Rectal smooth muscle tissue (tissue), 1 donor: ENCODE results near the gene CCSAP.
"Not testable (repeated sequence)": the region's sequence is repeated elsewhere in the genome, so short reads cannot be mapped to it uniquely, and the experiment has no call there.

Experiments used
- H3K27ac ChIP-seq: one replicate; pipeline ENCODE4 v1.7.0; 2013; ENCODE audit warnings: low read depth, low read length, inconsistent platforms
- H3K27me3 ChIP-seq: one replicate; pipeline ENCODE4 v1.7.0; 2013; ENCODE audit warnings: low read length; ENCODE audit not compliant: control insufficient read depth, insufficient read depth
- H3K36me3 ChIP-seq: one replicate; pipeline ENCODE4 v1.7.0; 2013; ENCODE audit warnings: low read length; ENCODE audit not compliant: control insufficient read depth, insufficient read depth
- H3K4me1 ChIP-seq: one replicate; pipeline ENCODE4 v1.7.0; 2013; ENCODE audit warnings: low read length; ENCODE audit not compliant: control insufficient read depth, insufficient read depth
- H3K4me3 ChIP-seq: one replicate; pipeline ENCODE4 v1.7.0; 2013; ENCODE audit warnings: low read length
- H3K9ac ChIP-seq: one replicate; pipeline ENCODE4 v1.7.0; 2013; ENCODE audit warnings: low read length

CCSAP gene

DNA sequence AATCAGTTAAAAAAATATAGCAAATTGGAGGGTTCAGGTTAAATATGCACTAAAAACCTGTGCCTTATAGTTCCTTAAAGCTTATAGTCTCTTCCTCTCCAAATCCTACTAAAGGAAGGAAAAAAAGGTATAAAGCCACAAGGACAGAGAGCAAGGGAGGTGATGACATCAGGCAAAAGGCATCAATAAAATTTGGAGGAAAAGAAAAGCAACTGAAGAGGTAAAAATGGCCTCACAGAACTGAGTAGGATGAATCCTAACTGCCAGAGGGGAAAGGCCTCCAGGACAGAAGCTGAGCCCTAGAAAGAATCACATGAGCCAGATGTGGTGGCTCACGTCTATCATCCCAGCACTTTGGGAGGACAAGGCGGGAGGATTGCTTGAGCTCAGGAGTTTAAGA lies 8.1 kb downstream of the CCSAP start:
- Histone ChIP-seq H3K27me3 (no peaks in the 10 kb centered on the region), H3K36me3 (no peaks in the 10 kb centered on the region), H3K9ac (no peak overlapping the region), H3K4me3 (no peak overlapping the region), H3K27ac (no peak overlapping the region), H3K4me1 (no peaks in the 10 kb centered on the region)

DNA sequence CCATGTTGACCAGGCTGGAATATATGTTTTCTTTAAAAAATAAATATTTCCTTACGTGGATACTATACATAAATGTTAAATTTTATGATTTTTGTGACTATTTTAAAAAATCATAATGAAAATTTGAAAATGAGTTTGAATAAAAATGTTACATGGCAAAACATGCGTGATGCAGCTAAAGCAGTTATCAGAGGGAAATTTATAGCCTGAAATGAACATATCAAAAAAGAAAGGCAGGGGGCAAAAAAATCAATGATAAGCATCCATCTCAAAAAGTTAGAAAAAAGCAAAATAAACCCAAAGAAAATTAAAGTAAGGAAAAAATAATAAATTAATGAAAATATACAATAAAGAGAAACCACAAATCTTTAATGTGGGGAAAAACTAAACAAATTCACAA lies 8.6 kb downstream of the CCSAP start:
- no peak overlapping the region for H3K27ac ChIP-seq
- no peaks in the 10 kb centered on the region for H3K27me3 ChIP-seq
- no peaks in the 10 kb centered on the region for H3K36me3 ChIP-seq
- H3K4me1 ChIP-seq = no peaks in the 10 kb centered on the region
- no peak overlapping the region for H3K4me3 ChIP-seq
- H3K9ac ChIP-seq = no peak overlapping the region

DNA sequence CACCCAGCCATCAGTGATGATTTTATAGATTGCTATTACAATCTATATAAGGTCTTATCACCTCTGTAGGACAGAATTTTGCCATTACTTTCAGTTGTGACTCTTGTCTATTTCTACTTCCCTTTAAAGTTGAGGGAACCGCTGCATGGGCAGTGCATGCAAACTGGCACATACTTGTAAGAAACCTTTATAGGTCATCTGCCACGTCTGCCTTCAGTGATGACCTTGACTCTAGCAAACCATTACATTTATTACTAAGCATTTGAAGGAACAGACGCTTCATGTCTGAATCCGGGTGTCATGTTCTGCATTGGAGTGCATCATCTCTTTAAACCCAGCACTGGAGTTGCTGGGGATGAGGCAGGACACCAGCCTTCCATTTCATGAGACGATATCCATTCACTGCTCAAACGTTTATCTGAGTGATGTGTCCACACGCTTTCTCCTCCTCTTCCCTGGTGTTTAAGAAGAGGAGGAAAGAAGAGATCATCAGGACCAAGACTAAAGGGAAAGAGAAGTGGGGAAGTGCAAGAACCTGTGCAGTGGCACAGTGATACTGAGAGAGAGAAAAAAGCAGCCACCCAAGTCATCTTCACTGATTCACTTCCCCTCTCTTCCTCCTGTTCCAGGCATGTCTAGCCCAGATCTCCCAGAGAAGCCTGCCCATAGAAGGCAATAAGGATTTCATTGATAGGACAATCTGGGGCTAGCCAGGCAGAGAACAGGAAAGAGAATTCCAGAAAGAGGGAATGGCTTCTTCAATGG lies 14.1 kb downstream of the CCSAP start:
- no peak overlapping the region for H3K27ac ChIP-seq
- H3K9ac ChIP-seq = no peak overlapping the region
- H3K27me3 ChIP-seq = no peaks in the 10 kb centered on the region
- H3K4me3 ChIP-seq = no peak overlapping the region
- no peaks in the 10 kb centered on the region for H3K36me3 ChIP-seq
- H3K4me1 ChIP-seq = no peaks in the 10 kb centered on the region

DNA sequence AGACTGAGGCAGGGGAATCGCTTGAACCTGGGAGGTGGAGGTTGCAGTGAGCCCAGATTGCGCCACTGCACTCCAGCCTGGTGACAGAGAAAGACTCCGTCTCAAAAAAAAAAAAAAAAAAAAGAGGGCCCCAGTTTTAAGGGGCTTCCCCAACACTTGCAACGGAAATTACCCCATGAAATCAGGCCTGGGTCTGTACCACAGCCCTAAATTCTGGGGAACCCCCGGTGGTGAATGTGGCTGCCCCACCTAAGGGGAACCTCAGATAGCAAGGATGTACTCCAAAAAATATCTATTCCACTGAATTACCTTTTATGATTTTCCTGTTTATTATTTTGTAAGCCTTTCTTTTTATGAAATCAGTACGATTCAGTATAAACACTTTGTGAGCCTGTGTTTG lies 15.1 kb downstream of the CCSAP start:
- not testable (repeated sequence) for H3K4me1 ChIP-seq, H3K4me3 ChIP-seq, H3K27ac ChIP-seq, H3K27me3 ChIP-seq, H3K36me3 ChIP-seq, H3K9ac ChIP-seq

DNA sequence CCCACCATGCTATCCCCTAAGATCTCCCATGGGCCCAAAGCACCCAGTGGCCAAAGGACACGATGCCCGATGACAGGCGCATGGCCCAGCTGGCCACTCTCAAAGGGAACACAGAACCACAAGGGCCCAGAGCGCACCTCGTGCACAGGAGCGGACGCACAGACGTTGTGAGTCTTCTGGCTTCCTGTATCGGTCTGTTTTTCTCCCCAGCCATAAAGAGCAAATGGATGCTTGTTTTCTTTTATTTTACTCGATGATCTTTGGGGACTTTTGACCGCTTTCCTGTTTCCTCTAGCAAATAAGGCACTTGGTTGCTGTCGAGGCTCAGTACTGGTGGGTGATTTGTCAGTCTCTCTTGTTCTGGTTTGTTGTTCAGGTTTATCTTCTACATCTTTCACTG lies 16.2 kb downstream of the CCSAP start:
- Histone ChIP-seq H3K27me3 (no peaks in the 10 kb centered on the region), H3K27ac (no peak overlapping the region), H3K36me3 (no peaks in the 10 kb centered on the region)

DNA sequence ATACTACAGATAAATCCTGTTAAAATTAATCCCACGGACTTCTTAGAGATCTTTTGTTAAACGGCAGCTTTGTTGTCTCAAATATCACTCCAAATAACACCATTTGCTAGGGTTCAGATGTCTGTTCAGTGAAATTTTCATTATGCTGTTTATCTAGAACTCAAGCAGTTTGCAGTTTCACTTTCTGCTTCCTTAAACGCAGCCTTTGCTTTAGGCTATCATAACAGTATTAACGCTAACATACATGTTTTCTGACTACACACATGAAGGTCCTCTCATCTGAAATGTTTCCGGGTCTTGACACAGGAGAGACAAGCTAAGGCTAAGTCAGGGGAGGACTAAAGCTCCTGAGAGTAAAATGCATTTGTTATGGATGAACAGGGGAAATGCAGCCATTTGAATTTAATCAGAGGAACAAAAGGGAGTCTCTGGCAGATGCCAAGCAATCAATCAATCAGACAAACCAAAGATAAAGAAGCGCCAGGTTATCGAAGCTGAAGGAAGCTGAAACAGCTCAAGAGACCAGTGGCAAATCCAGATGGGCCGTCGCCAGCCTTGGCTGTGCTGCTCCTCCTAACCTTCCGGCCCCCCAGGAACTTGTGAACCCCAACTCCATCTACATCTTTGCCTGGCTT lies 16.9 kb downstream of the CCSAP start:
- Histone ChIP-seq H3K9ac (no peak overlapping the region), H3K4me3 (no peak overlapping the region), H3K4me1 (no peaks in the 10 kb centered on the region), H3K27ac (no peak overlapping the region), H3K36me3 (no peaks in the 10 kb centered on the region), H3K27me3 (no peaks in the 10 kb centered on the region)

More for the DNA sequence above, 16.2 kb downstream of the CCSAP start:
- no peaks in the 10 kb centered on the region for H3K4me1 ChIP-seq
- H3K9ac ChIP-seq = no peak overlapping the region
- no peak overlapping the region for H3K4me3 ChIP-seq

DNA sequence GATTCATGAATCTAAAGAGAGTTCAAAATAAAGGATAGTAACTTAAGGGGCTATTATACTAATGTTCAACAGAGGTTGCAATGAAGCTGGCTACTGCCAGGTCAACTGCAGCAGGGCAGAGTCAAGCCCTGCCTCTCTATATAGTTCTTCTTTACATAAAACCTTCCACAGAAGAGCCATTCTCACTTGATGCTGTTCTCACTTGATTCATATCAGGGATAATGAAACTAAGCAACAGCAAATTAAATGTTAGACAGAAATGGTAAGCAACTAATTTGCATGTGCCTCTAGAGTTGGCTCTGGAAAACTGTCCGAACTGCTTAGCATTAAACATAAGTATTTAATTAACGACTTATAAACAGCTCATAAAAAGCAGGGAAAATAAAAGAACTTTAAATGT lies 17.4 kb downstream of the CCSAP start:
- Histone ChIP-seq H3K27ac (no peak overlapping the region), H3K4me1 (no peaks in the 10 kb centered on the region), H3K4me3 (no peak overlapping the region), H3K9ac (no peak overlapping the region), H3K27me3 (no peaks in the 10 kb centered on the region), H3K36me3 (no peaks in the 10 kb centered on the region)

DNA sequence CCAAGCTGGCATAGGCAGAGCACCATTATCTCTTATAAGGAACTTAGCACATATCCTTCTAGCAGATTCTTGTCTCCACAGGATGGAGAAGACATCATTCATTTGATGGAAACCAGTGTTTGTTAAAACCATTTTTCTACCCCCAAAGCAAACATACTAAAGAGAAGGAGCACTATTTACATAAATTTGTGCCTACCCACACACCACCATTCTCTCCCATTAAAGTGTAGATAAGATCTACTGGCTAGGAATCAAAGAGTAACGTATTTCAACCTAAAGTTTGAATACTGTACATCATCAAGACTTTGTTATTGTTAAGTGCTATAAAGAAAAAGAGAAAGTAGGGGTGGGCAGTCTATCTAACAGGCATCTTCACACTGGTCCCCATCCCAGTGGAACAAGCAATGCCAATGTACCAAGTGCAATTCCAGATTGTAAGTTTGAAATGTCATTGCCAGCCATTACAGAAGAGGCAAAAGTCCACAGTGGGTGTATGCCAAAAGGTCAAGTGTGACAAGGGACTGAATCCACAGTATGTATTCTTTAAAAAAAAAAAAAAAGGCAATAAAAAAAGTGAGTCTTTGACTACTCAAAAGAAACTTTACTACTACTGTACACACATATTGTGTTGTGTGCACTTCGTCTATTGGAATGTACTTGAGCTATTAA lies 18.8 kb downstream of the CCSAP start:
- Histone ChIP-seq H3K4me3 (no peak overlapping the region), H3K27me3 (no peaks in the 10 kb centered on the region), H3K4me1 (no peaks in the 10 kb centered on the region), H3K36me3 (no peaks in the 10 kb centered on the region), H3K9ac (no peak overlapping the region), H3K27ac (no peak overlapping the region)

DNA sequence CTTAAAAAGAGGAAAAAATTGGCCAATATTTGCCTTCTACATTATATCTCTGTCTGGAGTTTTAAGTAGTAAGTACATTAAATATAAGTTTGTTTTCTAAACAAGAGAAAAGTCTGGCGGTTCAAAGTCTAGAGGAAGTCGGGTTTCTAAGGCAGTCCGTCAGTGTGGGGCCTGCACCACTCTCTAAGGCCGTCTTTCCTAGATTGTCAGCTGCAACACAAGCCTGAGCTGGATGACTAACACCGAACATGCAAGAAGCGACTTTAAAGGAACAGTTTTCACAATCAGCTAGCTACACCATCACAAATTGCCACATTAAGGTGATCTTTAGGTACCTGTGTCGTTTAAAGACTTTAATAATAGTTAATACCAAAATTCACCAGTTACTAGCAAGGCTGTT lies 19.6 kb downstream of the CCSAP start:
- Histone ChIP-seq H3K27me3 (no peaks in the 10 kb centered on the region), H3K36me3 (no peaks in the 10 kb centered on the region)

DNA sequence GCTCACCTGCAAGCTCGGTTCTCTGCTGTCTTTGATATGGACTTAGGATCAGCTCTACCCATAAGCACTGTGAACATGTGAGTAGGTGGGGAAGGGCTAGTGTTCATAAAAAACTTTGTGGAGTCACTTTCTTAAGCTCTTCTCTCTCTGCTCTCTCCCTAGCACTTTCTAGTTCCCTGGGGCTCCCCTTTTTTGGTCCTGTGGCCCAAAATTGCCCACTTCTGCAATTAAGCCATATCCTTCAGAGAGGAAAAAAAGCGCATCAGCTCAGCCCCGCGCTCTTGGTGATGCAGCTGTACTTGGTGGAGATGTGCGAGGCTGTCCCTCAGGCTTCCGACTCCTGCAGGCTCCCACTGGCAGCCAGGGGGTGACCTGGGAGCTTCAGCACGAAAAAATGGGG lies 23.4 kb downstream of the CCSAP start:
- H3K36me3 ChIP-seq = no peaks in the 10 kb centered on the region
- H3K9ac ChIP-seq = no peak overlapping the region
- no peaks in the 10 kb centered on the region for H3K27me3 ChIP-seq
- no peak overlapping the region for H3K27ac ChIP-seq
- no peaks in the 10 kb centered on the region for H3K4me1 ChIP-seq
- no peak overlapping the region for H3K4me3 ChIP-seq

More for the DNA sequence above, 19.6 kb downstream of the CCSAP start:
- Histone ChIP-seq H3K4me1 (no peaks in the 10 kb centered on the region), H3K4me3 (no peak overlapping the region), H3K9ac (no peak overlapping the region), H3K27ac (no peak overlapping the region)

DNA sequence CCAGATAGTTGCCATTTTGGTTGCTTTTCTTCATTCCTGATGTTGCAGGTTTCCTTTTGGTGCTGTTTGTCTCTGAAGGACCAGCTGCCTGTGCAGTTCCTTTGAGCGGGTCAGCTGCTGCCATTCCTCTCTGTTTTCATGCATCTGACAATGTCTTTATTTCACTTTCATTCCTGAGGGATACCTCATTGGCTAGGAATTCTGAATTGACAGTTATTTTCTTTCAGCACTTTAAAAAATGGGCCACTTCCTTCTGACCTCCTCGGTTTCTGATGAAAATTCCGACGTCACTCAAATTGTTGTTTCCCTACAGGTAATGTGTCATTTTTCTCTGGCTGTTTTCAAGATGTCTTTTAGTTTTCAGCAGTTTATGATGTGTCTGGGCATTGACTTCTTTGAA lies 24.8 kb downstream of the CCSAP start:
- Histone ChIP-seq H3K27me3 (no peaks in the 10 kb centered on the region), H3K4me1 (no peaks in the 10 kb centered on the region), H3K9ac (no peak overlapping the region), H3K36me3 (no peaks in the 10 kb centered on the region), H3K27ac (no peak overlapping the region), H3K4me3 (no peak overlapping the region)

DNA sequence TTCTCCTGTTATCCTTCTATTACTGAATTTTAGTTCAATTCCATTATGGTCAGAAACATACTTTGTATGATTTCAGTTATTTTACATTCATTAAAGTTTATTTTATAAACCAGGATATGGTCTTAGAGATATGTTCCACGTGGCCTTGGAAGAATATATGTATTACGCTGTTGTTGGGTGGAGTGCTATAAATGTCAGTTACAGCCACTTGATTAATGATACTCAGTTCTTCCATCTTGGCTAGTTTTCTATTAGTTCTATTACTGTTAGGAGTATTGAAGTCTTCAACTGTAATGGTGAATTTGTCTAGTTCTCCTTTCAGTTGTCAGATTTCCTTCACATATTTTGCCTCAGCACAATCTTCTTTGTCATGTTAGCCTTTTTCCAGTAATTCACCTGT lies 26.7 kb downstream of the CCSAP start:
- Histone ChIP-seq H3K27ac (no peak overlapping the region), H3K36me3 (no peaks in the 10 kb centered on the region), H3K9ac (no peak overlapping the region), H3K27me3 (no peaks in the 10 kb centered on the region), H3K4me3 (no peak overlapping the region), H3K4me1 (no peaks in the 10 kb centered on the region)
